ENCODE data around the gene MAD1L1. TPM values are rescaled to one million over a fixed set of nuclear protein-coding genes. Genes with fewer than 3 reads are reported as not detected.

The MAD1L1 gene
- total and polyA plus RNA-seq, 2 donors (not counting 3 experiments of a cell fraction or from before 2014, with no cell fraction given): 34.1 to 42.3 TPM

- BruUV-seq (replicated peaks): no TSS peak
- no peak overlapping the region for H3K27ac ChIP-seq (ENCODE audit: insufficient read depth, low read depth, low read length)
- H4K20me1 ChIP-seq (replicated peaks; ENCODE audit: control insufficient read depth, extremely low read depth, insufficient read depth, low read length): no peaks in the 10 kb centered on the region
- no peaks in the 10 kb centered on the region for H3K36me3 ChIP-seq (ENCODE audit: control insufficient read depth in 2 of 2, extremely low read depth in 1 of 2, insufficient read depth in 2 of 2, low read length in 2 of 2)
- DNase-seq (ENCODE audit: low read depth, low spot score) (no peak), FAIRE-seq (no peak)
- H3K9ac ChIP-seq (replicated peaks; ENCODE audit: extremely low read depth, insufficient read depth, low read length): no peak overlapping the region
- no peaks in the 10 kb centered on the region for H3K4me1 ChIP-seq (ENCODE audit: control insufficient read depth, extremely low read depth, insufficient read depth, low read length)
- ChIA-PET CTCF (no interaction called here), POLR2A (no interaction called here)
- intact Hi-C loops (cut with micrococcal nuclease) (no loop called here), dilution Hi-C loops (cut with MboI; ENCODE audit: extremely low pct_ligation_motif_present, low sequenced_read_pairs) (no loop called here)
- no peak for TF ChIP-seq MAX (IDR thresholded peaks at IDR 0.05; ENCODE audit: insufficient read depth, insufficient read length)
- TF ChIP-seq, protein P1, sequence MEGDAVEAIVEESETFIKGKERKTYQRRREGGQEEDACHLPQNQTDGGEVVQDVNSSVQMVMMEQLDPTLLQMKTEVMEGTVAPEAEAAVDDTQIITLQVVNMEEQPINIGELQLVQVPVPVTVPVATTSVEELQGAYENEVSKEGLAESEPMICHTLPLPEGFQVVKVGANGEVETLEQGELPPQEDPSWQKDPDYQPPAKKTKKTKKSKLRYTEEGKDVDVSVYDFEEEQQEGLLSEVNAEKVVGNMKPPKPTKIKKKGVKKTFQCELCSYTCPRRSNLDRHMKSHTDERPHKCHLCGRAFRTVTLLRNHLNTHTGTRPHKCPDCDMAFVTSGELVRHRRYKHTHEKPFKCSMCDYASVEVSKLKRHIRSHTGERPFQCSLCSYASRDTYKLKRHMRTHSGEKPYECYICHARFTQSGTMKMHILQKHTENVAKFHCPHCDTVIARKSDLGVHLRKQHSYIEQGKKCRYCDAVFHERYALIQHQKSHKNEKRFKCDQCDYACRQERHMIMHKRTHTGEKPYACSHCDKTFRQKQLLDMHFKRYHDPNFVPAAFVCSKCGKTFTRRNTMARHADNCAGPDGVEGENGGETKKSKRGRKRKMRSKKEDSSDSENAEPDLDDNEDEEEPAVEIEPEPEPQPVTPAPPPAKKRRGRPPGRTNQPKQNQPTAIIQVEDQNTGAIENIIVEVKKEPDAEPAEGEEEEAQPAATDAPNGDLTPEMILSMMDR (IDR thresholded peaks at IDR 0.05; ENCODE audit: extremely low read depth in 1 of 2, insufficient read depth in 1 of 2, low read depth in 1 of 2, low read length in 2 of 2): no peak
- TF ChIP-seq JUN (IDR thresholded peaks at IDR 0.05; ENCODE audit: borderline replicate concordance, insufficient read depth, insufficient read length, low read depth): no peak
- no peak for TF ChIP-seq POLR2A (IDR thresholded peaks at IDR 0.05; ENCODE audit: low read depth, low read length)
- no peak for TF ChIP-seq EZH2 (IDR thresholded peaks at IDR 0.05; ENCODE audit: borderline replicate concordance, low read depth, low read length, severe bottlenecking)
- no peak for TF ChIP-seq MYC (IDR thresholded peaks at IDR 0.05; ENCODE audit: low read depth, low read length)
- TF ChIP-seq POLR2AphosphoS5 (IDR thresholded peaks at IDR 0.05; ENCODE audit: insufficient read depth, low read depth, low read length): no peak
- no peak for TF ChIP-seq FOS (IDR thresholded peaks at IDR 0.05; ENCODE audit: borderline replicate concordance, insufficient read depth, low read length)
- TF ChIP-seq GATA2 (IDR thresholded peaks at IDR 0.05; ENCODE audit: insufficient read depth, insufficient read length, low read depth, low read length): no peak
- no peaks in the 10 kb centered on the region for H3K9me3 ChIP-seq (replicated peaks; ENCODE audit: control insufficient read depth, insufficient read depth, low read length)
- H3K4me3 ChIP-seq (replicated peaks in 1 of 3; ENCODE audit: insufficient read depth in 1 of 3, low read depth in 1 of 3, low read length in 3 of 3): no peak overlapping the region
- no peaks in the 10 kb centered on the region for H3K79me2 ChIP-seq (ENCODE audit: control insufficient read depth, insufficient read depth, low read length)
- no peak overlapping the region for H3K4me2 ChIP-seq (ENCODE audit: insufficient read depth, low read length)
- no peak overlapping the region for H2AFZ ChIP-seq (ENCODE audit: low read depth, low read length)
- H3K27me3 ChIP-seq (ENCODE audit: control insufficient read depth in 2 of 2, insufficient read depth in 2 of 2, low read length in 2 of 2): no peaks in the 10 kb centered on the region
- no peaks in the 10 kb centered on the region for H3K9me1 ChIP-seq (replicated peaks; ENCODE audit: control insufficient read depth, extremely low read depth, insufficient read depth, low read length)
Measured at GRCh38 chr7:1942243-1942940, 290.4 kb downstream of the MAD1L1 start.
